Measurements from ENCODE around the gene RAMAC.

RAMAC gene

DNA sequence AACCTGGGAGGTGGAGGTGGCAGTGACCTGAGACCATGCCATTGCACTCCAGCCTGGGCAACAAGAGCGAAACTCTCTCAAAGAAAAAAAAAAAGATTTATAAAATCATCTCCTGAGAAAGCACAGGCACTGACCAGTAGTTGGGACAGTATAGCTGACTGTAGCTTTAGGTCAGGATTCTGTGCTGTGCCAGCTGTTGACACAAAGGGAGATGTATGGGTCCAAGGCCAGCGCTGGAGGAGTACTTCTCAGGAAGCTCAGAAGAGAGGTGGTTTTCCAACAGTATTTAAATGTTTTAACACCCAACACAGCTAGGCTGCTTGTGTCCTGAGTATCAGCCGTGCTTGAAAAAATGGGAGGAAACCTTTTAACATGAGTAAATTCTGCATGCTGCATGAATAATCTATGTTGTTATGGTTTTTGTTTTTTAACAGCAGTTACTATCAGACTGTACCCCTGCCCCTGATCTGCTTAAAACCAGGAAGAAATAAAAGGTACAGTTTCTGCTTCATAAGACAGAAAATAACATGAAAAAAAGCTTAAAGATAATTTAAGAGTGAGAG is 6.5 kb downstream of the RAMAC start:
- H3K79me2 ChIP-seq (ENCODE audit: control insufficient read depth, low read length), result peaks cover 2% of the 10 kb centered on the region
- TF ChIP-seq, protein P1, sequence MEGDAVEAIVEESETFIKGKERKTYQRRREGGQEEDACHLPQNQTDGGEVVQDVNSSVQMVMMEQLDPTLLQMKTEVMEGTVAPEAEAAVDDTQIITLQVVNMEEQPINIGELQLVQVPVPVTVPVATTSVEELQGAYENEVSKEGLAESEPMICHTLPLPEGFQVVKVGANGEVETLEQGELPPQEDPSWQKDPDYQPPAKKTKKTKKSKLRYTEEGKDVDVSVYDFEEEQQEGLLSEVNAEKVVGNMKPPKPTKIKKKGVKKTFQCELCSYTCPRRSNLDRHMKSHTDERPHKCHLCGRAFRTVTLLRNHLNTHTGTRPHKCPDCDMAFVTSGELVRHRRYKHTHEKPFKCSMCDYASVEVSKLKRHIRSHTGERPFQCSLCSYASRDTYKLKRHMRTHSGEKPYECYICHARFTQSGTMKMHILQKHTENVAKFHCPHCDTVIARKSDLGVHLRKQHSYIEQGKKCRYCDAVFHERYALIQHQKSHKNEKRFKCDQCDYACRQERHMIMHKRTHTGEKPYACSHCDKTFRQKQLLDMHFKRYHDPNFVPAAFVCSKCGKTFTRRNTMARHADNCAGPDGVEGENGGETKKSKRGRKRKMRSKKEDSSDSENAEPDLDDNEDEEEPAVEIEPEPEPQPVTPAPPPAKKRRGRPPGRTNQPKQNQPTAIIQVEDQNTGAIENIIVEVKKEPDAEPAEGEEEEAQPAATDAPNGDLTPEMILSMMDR (IDR thresholded peaks at IDR 0.05; ENCODE audit: low read depth, low read length, poor library complexity, severe bottlenecking), result no peak
- no peak for TF ChIP-seq EZH2phosphoT487 (IDR thresholded peaks at IDR 0.05; ENCODE audit: borderline replicate concordance, low read length)
- H4K20me1 ChIP-seq (ENCODE audit: control insufficient read depth, insufficient read depth, low read depth, low read length), result no peaks in the 10 kb centered on the region
- H3K4me1 ChIP-seq (ENCODE audit: control insufficient read depth, low read length), result peaks cover 1% of the 10 kb centered on the region
- H3K4me3 ChIP-seq (ENCODE audit: low read length), result no peak overlapping the region
- H3K9me2 ChIP-seq (replicated peaks; ENCODE audit: control insufficient read depth, low read length), result no peaks in the 10 kb centered on the region
- no peaks in the 10 kb centered on the region for H3K27me3 ChIP-seq (ENCODE audit: control insufficient read depth, low read length)
- no peaks in the 10 kb centered on the region; the same call in 1 of the 2 replicates for H3F3A ChIP-seq (ENCODE audit: control insufficient read depth, insufficient read depth)
- peaks cover 22% of the 10 kb centered on the region for H3K36me3 ChIP-seq (ENCODE audit: control insufficient read depth, low read length)
- no peaks in the 10 kb centered on the region for H3K9me3 ChIP-seq (ENCODE audit: control insufficient read depth, insufficient read depth, low read length)
- no peak overlapping the region for H3K27ac ChIP-seq (ENCODE audit: low read depth, low read length)
- no peak overlapping the region for H3K4me2 ChIP-seq (ENCODE audit: low read length)

DNA sequence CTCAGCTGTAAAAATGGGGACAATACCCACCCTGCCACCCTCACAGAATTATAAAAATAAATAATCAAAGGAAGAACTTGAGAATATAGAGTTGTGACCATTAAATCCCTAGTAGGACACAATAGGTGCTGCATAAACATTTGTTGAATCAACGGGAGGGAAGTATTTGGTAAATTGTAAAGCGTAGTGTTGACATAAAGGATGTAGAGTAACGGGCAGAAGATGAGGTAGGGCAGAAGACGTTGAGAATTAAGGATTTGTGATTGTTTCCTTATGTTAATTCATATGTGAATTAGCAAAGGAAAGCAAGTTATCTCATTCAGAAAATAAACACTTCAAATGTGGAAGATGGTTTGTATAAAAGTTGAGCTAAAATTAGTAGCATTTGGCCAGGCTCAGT is 7.1 kb downstream of the RAMAC start:
- no peaks in the 10 kb centered on the region for H4K20me1 ChIP-seq (ENCODE audit: control insufficient read depth, insufficient read depth, low read depth, low read length)
- no peaks in the 10 kb centered on the region for H3K9me2 ChIP-seq (replicated peaks; ENCODE audit: control insufficient read depth, low read length)
- no peak overlapping the region for H3K4me2 ChIP-seq (ENCODE audit: low read length)
- H3K27me3 ChIP-seq (ENCODE audit: control insufficient read depth, low read length), result no peaks in the 10 kb centered on the region
- no peaks in the 10 kb centered on the region for H3K4me1 ChIP-seq (ENCODE audit: control insufficient read depth, low read length)
- H3K27ac ChIP-seq (ENCODE audit: low read depth, low read length), result no peak overlapping the region
- no peak for TF ChIP-seq EZH2phosphoT487 (IDR thresholded peaks at IDR 0.05; ENCODE audit: borderline replicate concordance, low read length)
- no peaks in the 10 kb centered on the region for H3K9me3 ChIP-seq (ENCODE audit: control insufficient read depth, insufficient read depth, low read length)
- no peaks in the 10 kb centered on the region for H3K79me2 ChIP-seq (ENCODE audit: control insufficient read depth, low read length)
- H3K36me3 ChIP-seq (ENCODE audit: control insufficient read depth, low read length), result peaks cover 19% of the 10 kb centered on the region
- no peak overlapping the region for H3K4me3 ChIP-seq (ENCODE audit: low read length)
- no peaks in the 10 kb centered on the region; the same call in 1 of the 2 replicates for H3F3A ChIP-seq (ENCODE audit: control insufficient read depth, insufficient read depth)

DNA sequence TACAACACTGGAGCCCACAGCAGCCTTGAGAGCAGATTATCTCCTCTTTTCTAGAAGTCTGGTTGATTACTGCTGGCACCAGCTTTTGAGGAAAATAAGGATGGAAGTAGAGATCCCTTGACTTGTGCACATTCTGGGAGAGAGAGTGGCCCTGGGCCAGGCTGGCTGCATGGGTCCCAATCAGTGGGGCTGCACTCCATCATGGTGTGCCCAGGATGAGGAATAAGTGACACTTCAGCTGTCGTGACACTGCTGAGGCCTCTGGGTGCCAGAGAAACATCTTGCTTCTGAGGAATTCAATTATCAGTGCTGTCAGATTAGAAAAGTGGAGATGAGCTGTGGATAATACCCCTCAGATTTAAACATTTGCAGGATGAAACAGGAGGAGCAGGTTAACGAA is 9.1 kb downstream of the RAMAC start:
- Histone ChIP-seq H3K9me2 (replicated peaks; ENCODE audit: control insufficient read depth, low read length) (no peaks in the 10 kb centered on the region), H3K4me3 (ENCODE audit: low read length) (no peak overlapping the region), H3K4me2 (ENCODE audit: low read length) (no peak overlapping the region), H3F3A (ENCODE audit: control insufficient read depth, insufficient read depth) (no peaks in the 10 kb centered on the region; the same call in 1 of the 2 replicates), H3K27me3 (ENCODE audit: control insufficient read depth, low read length) (no peaks in the 10 kb centered on the region), H3K9me3 (ENCODE audit: control insufficient read depth, insufficient read depth, low read length) (no peaks in the 10 kb centered on the region), H3K79me2 (ENCODE audit: control insufficient read depth, low read length) (no peaks in the 10 kb centered on the region), H3K4me1 (ENCODE audit: control insufficient read depth, low read length) (peaks cover under 1% of the 10 kb centered on the region; the same call in 1 of the 2 replicates), H4K20me1 (ENCODE audit: control insufficient read depth, insufficient read depth, low read depth, low read length) (no peaks in the 10 kb centered on the region), H3K27ac (ENCODE audit: low read depth, low read length) (no peak overlapping the region), H3K36me3 (ENCODE audit: control insufficient read depth, low read length) (peaks cover 4% of the 10 kb centered on the region; the same call in 1 of the 2 replicates)
- TF ChIP-seq, protein P1 (IDR thresholded peaks at IDR 0.05; ENCODE audit: low read depth, low read length, poor library complexity, severe bottlenecking), result no peak
- no peak for TF ChIP-seq EZH2phosphoT487 (IDR thresholded peaks at IDR 0.05; ENCODE audit: borderline replicate concordance, low read length)

DNA sequence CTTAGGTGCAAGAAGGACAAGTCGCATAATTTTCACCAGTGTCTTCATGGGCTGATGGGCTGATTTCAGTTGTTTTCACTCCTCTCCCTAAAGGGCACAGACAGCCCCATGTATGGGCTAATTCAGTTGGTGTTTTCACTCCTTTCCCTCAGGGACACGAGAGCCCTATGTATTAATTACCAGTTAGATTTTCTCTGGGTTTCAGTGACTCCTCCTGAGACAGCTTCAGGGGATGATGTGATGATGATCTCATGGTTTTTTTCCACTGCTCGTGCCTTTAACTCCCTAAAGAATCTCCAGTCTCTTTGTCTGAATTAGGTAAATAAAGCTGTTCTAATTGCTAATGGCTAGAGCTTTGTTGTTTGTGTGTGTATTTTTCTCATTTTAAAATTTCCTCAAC is 9.9 kb downstream of the RAMAC start:
- Histone ChIP-seq H3K4me1 (ENCODE audit: control insufficient read depth, low read length) (peaks cover 4% of the 10 kb centered on the region; the same call in 1 of the 2 replicates), H4K20me1 (ENCODE audit: control insufficient read depth, insufficient read depth, low read depth, low read length) (no peaks in the 10 kb centered on the region), H3K9me2 (replicated peaks; ENCODE audit: control insufficient read depth, low read length) (no peaks in the 10 kb centered on the region)

More for the DNA sequence above, 9.9 kb downstream of the RAMAC start:
- Histone ChIP-seq H3K27ac (ENCODE audit: low read depth, low read length) (no peak overlapping the region), H3K4me2 (ENCODE audit: low read length) (no peak overlapping the region), H3K9me3 (ENCODE audit: control insufficient read depth, insufficient read depth, low read length) (no peaks in the 10 kb centered on the region), H3K79me2 (ENCODE audit: control insufficient read depth, low read length) (no peaks in the 10 kb centered on the region), H3K36me3 (ENCODE audit: control insufficient read depth, low read length) (no peaks in the 10 kb centered on the region), H3F3A (ENCODE audit: control insufficient read depth, insufficient read depth) (no peaks in the 10 kb centered on the region; the same call in 1 of the 2 replicates), H3K27me3 (ENCODE audit: control insufficient read depth, low read length) (no peaks in the 10 kb centered on the region), H3K4me3 (ENCODE audit: low read length) (no peak overlapping the region)
- no peak for TF ChIP-seq EZH2phosphoT487 (IDR thresholded peaks at IDR 0.05; ENCODE audit: borderline replicate concordance, low read length)
- TF ChIP-seq, protein P1 (IDR thresholded peaks at IDR 0.05; ENCODE audit: low read depth, low read length, poor library complexity, severe bottlenecking), result no peak

Data from DOHH2 (cell line).